ENCODE results near the gene DR1. TPM values are rescaled to one million over a fixed set of nuclear protein-coding genes. Genes with fewer than 3 reads are reported as not detected.

Gene DR1
- total RNA-seq, 4 donors from 2014 or later, result 22.1 to 44.9 (median 37.8) TPM

DNA sequence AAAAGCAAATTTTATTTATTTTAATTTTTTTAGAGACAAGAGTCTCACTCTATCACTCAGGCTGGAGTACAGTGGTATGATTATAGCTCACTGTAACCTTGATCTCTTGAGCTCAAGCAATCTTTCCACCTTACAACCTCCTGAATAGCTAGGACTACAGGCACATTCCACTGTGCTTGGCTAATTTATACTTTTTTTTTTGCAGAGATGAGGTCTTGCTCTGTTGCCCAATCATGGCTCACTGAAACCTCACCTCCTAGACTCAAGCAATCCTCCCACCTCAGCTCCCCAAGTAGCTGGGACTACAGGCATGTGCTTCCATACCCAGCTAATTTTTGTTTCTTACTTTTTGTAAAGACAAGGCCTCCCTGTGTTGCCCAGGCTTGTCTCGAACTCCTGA, 49.5 kb downstream of the DR1 start:
- WGBS, 2 donors, result 55 to 93% methylated on average over 1 of the region's 1 CpG
- Histone ChIP-seq H3K36me3 (no peaks in the 10 kb centered on the region), H3K4me1 (peaks cover 0 to 11% (median under 1%) of the 10 kb centered on the region in 3 donors), H3K9me3 (no peaks in the 10 kb centered on the region), H3K4me3 (no peak overlapping the region), H3K27ac (no peak overlapping the region), H3K27me3 (no peaks in the 10 kb centered on the region)
- no peak for TF ChIP-seq POLR2A (IDR thresholded peaks at IDR 0.05)
- TF ChIP-seq, protein P1, sequence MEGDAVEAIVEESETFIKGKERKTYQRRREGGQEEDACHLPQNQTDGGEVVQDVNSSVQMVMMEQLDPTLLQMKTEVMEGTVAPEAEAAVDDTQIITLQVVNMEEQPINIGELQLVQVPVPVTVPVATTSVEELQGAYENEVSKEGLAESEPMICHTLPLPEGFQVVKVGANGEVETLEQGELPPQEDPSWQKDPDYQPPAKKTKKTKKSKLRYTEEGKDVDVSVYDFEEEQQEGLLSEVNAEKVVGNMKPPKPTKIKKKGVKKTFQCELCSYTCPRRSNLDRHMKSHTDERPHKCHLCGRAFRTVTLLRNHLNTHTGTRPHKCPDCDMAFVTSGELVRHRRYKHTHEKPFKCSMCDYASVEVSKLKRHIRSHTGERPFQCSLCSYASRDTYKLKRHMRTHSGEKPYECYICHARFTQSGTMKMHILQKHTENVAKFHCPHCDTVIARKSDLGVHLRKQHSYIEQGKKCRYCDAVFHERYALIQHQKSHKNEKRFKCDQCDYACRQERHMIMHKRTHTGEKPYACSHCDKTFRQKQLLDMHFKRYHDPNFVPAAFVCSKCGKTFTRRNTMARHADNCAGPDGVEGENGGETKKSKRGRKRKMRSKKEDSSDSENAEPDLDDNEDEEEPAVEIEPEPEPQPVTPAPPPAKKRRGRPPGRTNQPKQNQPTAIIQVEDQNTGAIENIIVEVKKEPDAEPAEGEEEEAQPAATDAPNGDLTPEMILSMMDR (IDR thresholded peaks at IDR 0.05), result no peak
- intact Hi-C loops (cut with DNase I), result no loop called here
- no peak for DNase-seq

DNA sequence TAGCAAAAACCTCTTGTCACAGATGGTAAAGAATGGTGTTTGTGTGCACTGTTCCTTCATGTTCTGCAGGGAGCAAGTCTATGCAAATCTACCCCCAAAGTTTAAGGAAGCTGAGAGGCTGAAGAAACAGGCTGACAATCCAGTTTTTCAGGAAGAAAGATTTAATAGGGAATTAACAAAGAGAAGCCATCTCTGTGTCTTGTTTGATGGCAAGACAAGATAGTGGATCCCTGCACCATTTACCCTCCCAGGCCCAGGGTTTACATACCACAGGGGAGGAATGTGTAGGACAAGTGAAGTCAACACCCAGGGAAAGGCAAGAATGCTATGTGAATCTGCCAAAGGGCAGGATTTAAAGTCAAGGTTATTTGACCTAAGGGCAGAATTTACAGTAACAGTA, 54.1 kb downstream of the DR1 start:
- no peak for DNase-seq
- Histone ChIP-seq H3K36me3 (no peaks in the 10 kb centered on the region), H3K27ac (no peak overlapping the region), H3K4me1 (peaks cover 0 to 17% (median 3%) of the 10 kb centered on the region in 3 donors), H3K27me3 (no peaks in the 10 kb centered on the region), H3K9me3 (no peaks in the 10 kb centered on the region), H3K4me3 (no peak overlapping the region)
- TF ChIP-seq POLR2A (IDR thresholded peaks at IDR 0.05), result no peak
- TF ChIP-seq, protein P1 (IDR thresholded peaks at IDR 0.05), result no peak
- intact Hi-C loops (cut with DNase I), result no loop called here

DNA sequence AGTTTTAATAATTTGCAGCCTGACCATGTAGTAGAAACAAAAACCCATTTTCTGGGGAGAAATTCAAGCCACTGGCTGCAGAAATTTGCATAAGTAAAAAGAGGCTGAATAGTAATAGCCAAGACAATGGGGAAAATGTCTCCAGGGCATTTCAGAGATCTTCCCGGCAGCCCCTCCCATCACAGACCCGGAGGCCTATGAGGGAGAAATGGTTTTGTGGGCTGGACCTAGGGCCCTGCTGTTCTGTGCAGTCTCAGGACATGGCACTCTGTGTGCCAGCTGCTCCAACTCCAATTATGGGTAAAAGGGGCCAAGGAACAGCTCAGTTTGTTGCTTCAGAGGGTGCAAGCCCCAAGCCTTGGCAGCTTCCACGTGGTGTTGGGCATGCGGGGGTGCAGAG, 62.5 kb downstream of the DR1 start:
- WGBS, 2 donors, result 59 to 68% methylated on average over 3 to 4 of the region's 4 CpGs
- no peaks in the 10 kb centered on the region for H3K4me1 ChIP-seq
- H3K4me3 ChIP-seq, result no peak overlapping the region
- no peak overlapping the region for H3K27ac ChIP-seq
- no peaks in the 10 kb centered on the region for H3K36me3 ChIP-seq
- peaks cover 0 to 9% (median 0%) of the 10 kb centered on the region in 3 donors for H3K9me3 ChIP-seq
- no peaks in the 10 kb centered on the region for H3K27me3 ChIP-seq
- no peak for DNase-seq
- no peak for TF ChIP-seq POLR2A (IDR thresholded peaks at IDR 0.05)
- TF ChIP-seq, protein P1 (IDR thresholded peaks at IDR 0.05), result no peak
- intact Hi-C loops (cut with DNase I), result no loop called here

DNA sequence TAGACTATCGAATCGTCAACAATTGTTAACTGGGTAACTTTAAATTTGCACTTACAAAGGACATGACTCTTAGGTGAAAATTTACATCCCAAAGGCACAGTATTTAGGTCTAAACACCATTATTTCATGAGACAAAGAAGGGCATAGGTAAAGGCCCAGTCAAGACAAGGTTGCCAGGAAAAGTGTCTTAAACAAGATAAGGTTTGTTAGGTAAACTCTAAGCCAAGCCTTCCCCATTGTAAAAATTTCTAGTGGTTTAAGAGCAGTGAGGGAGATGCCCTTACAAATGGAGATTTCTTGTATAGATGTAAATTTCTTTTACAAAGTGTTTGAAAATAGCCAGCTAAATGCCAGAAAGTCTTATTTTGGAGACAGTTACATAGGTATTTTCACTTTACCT, 65.3 kb downstream of the DR1 start:
- intact Hi-C loops (cut with DNase I), result no loop called here
- Histone ChIP-seq H3K36me3 (no peaks in the 10 kb centered on the region), H3K27me3 (no peaks in the 10 kb centered on the region), H3K4me1 (peaks cover 0 to 10% (median 0%) of the 10 kb centered on the region in 3 donors), H3K9me3 (peaks cover 0 to 9% (median 0%) of the 10 kb centered on the region in 3 donors), H3K27ac (no peak overlapping the region), H3K4me3 (no peak overlapping the region)
- no peak for TF ChIP-seq POLR2A (IDR thresholded peaks at IDR 0.05)
- no peak for DNase-seq
- 84 to 88% methylated on average over 2 of the region's 2 CpGs for whole genome bisulfite sequencing, 2 donors

DNA sequence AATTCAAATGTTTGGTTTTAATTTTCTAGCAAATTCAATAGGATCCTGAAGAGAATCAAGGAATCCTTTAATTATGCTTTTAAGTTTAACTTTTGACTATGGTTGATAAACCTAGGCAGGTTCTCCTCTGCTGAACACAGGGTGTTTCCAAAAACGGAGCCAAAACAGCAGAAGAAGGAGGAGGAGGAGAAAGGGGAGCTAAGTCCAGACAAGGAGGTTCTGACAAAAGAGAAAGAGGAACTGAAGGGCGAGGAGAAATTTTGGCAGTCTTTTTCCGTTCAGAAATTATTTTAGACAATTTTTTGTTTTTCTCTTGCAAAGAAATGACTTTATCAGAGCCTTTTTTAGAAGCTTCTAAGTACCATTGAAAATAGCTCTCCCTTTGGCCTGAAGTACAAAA, 69.0 kb downstream of the DR1 start:
- TF ChIP-seq, protein P1 (IDR thresholded peaks at IDR 0.05), result no peak
- TF ChIP-seq POLR2A (IDR thresholded peaks at IDR 0.05), result no peak
- peak overlapping the region in 2 of 4 donors; percentile 1 to 7 for H3K27ac ChIP-seq
- 13 to 22% methylated on average over 3 of the region's 3 CpGs for WGBS, 2 donors
- no peaks in the 10 kb centered on the region for H3K27me3 ChIP-seq
- intact Hi-C loops (cut with DNase I), result no loop called here
- H3K36me3 ChIP-seq, result no peaks in the 10 kb centered on the region
- no peaks in the 10 kb centered on the region for H3K9me3 ChIP-seq
- H3K4me1 ChIP-seq, result peaks cover 0 to 10% (median 0%) of the 10 kb centered on the region in 3 donors
- no peak overlapping the region for H3K4me3 ChIP-seq
- no peak for DNase-seq

DNA sequence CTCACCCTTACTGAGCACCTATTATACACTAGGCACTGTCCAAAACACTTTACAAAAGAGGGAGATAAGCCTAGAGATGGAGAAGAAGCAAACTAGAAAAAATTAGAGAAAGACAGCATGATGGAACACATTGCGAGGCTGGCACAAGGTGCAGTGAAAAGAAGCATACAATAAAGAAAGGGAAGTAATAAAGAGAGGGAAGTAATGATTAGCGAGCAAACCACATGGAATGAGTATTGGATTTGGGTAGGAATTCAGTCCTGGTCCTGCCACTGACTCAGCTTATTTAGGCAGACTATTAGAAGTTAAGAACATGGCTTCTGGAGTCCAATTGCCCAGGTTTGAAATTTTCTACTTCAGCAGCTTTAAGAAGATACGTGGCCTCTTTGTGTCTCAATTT, 69.6 kb downstream of the DR1 start:
- Histone ChIP-seq H3K4me3 (no peak overlapping the region), H3K27me3 (no peaks in the 10 kb centered on the region), H3K9me3 (no peaks in the 10 kb centered on the region), H3K4me1 (peaks cover 0 to 10% (median 0%) of the 10 kb centered on the region in 3 donors), H3K27ac (peak overlapping the region in 1 of 4 donors; percentile 7), H3K36me3 (no peaks in the 10 kb centered on the region)
- WGBS, 2 donors, result 79 to 80% methylated on average over 3 of the region's 3 CpGs
- intact Hi-C loops (cut with DNase I), result no loop called here
- TF ChIP-seq, protein P1 (IDR thresholded peaks at IDR 0.05), result no peak
- no peak for TF ChIP-seq POLR2A (IDR thresholded peaks at IDR 0.05)
- DNase-seq, result no peak

Measured in esophagus squamous epithelium (tissue), 5 donors.